ENCODE results near the gene ARSB.
A peak's percentile ranks its signal among the peaks of the same experiment; 100 is the strongest.
"Not testable (repeated sequence)": the region's sequence is repeated elsewhere in the genome, so short reads cannot be mapped to it uniquely, and the experiment has no call there.

Gene ARSB

GRCh38 chr5:78993165-78993564 lies 8.1 kb upstream of the ARSB start:
- no peak for DNase-seq

GRCh38 chr5:78992146-78992545 lies 7.0 kb upstream of the ARSB start:
- no peak for DNase-seq

DNA sequence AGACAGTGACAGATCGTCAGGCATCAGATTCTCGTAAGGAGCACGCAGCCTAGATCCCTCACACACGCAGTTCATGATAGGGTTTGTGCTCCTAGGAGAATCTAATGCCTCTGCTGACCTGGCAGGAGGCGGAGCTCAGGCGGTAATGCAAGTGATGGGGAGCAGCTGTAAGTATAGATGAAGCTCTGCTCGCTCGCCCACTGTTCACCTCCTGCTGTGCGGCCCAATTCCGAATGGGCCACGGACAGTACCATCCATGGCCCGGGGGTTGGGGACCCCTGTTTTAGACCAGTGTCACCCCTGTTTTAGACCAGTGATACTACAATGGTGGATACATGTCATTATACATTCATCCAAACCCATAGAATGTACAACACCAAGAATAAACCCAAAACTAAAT lies 4.0 kb upstream of the ARSB start:
- no peak for DNase-seq

GRCh38 chr5:78985725-78986223 lies 664 bp upstream of the ARSB start:
- no peak for DNase-seq

DNA sequence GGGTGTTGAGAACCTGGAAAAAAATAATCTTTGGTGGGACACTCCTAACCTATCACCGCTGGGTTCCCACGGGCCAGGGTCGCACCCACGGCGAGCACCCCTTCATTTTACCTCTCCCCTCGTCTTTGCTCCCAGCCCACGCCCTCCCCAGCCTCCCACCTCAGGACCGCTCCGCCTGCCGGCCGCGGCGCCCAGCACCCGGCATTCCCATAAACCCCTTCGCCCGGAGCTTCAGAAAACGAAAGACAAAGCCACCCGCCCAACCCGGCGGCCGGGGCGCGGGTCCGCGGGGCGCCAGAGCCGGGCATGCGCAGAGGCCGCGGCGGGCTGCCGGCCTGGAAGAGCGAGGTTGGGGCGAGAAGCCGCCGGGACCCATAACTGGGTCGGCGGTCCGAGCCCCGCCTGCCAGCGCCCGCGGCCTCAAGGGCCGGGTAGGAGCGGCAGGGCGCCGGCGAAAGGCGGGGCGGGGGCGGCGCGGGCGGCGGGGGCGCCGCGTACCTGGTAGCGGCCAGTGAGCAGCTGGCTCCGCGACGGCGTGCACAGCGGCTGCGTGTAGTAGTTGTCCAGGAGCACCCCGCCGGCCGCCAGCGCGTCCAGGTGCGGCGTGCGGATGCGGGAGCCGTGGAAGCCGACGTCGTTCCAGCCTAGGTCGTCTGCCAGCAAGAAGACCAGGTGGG lies 533 bp downstream of the ARSB start:
- DNase-seq: peak; percentile 93

DNA sequence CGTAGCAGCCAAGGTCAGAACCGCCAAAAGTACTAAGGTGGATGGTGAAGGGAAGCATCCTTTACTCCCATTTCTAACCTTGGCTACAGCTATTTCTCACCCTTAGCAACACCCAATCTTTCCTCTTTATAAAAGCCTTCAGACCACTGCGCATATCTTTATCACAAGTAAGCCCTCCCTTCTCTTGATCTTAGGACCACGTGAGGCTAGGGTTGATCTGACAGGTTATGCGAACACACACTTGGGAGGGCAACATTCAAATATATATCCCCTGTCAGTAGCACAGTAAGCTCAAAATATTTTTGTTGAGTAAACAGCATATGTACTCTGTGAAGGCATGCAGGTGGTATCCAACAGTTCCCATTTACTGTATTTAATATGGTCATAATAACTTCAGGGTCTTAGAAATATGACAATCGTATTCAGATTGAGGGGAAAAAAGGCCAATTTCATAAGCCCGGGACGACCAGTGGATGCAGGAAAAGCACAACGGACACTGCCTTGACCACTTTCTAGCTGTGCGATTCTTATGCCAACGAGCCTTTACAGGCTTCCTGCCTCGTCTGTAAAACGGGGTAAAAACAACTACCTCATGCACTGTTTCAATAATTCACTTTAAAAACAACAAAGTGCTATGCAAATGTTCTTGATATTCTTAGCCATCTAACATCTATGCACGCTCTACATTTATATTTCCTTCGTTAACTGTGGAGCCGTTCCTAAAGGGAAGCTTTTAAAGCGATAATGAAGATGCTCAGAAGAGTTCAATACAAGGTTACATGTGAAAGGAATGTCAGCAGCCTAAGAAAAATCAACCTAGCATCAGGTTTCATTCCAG lies 1.3 kb downstream of the ARSB start:
- no peak for DNase-seq

GRCh38 chr5:78983194-78983593 lies 1.9 kb downstream of the ARSB start:
- not testable (repeated sequence) for DNase-seq

- no peak for DNase-seq
These were observed 5.2 kb downstream of the ARSB start for GRCh38 chr5:78979909-78980308.

- no peak for DNase-seq
These were observed 5.9 kb downstream of the ARSB start for GRCh38 chr5:78979117-78979742.

DNA sequence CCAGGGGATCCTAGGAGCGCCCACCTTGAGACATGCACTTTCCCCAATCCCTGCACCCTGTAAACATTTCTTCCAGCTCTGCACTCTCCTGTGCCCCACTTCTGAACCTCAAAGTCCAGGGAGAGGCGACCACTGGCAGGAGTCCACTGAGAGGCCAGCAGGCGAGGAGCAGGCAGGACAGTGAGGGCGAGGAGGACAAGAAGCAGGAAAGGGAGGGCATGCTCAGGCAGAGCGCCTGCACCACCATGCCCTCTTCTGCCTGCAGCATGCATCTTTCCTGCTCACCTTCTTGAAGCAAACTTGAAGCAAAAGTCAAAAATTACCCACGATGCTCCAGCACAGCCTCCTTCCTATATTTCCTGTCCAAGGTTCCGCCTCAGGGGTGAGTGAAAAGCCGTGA lies 10.1 kb downstream of the ARSB start:
- DNase-seq: no peak

GRCh38 chr5:78974601-78975000 lies 10.5 kb downstream of the ARSB start:
- no peak for DNase-seq

DNA sequence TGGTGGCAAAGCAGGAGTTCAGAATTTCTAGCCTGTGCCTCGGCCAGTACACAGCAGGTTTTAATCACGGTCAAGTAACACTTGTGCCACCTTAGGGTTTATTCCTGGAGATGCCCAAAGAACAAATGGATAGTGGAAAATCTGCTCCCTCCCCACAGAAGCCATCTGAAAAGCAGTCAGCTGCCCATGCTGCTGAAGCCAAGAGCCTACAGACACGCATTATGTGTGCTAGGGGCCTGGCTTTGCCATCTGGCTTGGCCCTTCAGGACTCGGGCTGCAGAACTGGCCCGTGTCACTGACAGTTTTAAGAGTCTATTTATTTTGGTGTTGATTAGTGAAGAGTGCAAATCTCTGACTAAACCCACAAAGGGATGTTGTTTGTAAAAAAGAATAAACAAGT lies 11.1 kb downstream of the ARSB start:
- DNase-seq: no peak

DNA sequence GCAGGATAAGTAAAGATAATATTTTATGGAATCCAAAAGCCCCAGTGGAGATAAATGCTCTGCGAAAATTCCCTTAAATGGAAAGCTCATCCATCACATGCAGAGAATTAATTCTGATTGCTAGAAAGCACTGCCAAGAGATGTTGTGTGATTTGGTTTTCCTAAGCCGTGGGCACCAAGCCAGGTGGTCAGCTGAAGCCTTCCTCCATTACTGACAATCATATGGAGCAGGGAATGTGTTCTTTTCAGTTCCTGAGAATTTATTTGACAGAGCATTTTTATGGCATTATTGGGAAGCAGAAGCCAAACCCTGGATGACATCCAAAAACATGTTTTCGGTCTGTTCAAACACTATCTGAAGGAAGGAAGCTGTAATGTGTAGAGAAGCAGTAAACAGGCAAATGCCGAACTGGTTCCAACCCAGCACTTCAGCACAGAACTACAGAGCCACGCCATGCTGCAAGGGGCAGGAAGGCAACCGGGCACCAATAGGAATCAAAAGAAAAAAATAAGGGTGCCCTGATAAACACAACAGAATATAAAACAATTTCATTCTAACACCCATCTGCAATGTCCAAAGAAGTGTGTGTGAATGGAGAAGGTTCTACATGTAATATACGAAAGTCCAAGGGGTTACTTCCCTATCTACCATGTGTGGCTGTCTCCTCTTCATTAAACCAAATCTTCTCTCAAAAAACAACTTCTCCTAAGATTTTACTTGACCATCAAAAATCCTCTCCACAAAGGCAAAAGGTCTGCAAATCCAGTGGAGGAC lies 12.3 kb downstream of the ARSB start:
- peak; percentile 57 for DNase-seq

GRCh38 chr5:78971998-78972397 lies 13.1 kb downstream of the ARSB start:
- no peak for DNase-seq

- DNase-seq: no peak
These were observed 16.3 kb downstream of the ARSB start for GRCh38 chr5:78968781-78969180.

- DNase-seq: peak; percentile 44
These were observed 20.2 kb downstream of the ARSB start for GRCh38 chr5:78964889-78965288.

DNA sequence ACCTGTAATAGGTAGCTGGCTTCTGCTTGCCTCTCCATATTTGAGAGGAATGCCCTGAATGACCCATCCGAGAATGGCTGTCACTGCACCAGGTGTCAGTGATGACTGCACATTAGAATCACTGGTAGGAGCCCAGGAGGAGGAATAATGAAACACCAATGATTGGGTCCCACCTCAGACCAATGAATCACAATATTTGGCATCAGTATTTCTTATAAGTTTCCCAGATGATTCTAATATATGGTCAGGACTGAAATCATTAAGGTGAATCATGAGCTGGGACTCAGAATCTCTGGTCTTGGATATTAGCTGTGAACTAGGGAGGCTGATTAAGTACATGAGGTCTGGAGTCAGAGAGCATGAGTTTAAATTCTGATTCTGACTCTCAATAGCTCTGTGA lies 23.4 kb downstream of the ARSB start:
- no peak for DNase-seq

- no peak for DNase-seq
These were observed 25.3 kb downstream of the ARSB start for GRCh38 chr5:78959767-78960166.

DNA sequence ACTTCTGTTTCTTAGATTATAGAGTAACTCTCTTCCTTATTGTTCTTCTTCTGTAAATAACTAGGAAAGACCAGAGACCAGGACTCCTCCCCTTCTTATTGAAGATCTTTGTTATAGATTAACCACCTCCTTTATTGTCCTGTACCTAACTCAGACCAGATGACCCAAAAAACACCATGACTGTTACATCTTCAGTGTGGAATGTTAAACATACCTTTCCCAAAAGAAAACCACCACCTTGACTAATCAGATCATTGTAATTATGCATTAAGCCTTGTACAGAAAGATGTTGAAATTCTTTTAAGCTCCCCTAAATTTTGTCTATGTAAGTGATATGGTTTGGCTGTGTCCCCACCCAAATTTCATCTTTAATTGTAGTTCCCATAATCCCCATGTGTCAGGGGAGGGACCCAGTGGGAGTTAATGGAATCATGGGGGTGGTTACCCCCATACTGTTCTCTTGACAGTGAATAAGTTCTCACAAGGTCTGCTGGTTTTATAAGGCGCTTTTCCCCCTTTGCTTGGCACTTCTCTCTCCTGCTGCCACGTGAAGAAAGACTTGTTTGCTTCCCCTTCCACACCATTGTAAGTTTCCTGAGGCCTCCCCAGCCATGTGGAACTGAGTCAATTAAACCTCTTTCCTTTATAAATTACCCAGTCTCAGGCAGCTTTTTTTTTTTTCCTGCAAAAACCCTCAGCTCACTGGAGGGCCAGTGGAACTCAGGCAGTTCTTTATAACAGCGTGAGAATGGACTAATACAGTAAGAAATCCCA lies 26.3 kb downstream of the ARSB start:
- no peak for DNase-seq

DNA sequence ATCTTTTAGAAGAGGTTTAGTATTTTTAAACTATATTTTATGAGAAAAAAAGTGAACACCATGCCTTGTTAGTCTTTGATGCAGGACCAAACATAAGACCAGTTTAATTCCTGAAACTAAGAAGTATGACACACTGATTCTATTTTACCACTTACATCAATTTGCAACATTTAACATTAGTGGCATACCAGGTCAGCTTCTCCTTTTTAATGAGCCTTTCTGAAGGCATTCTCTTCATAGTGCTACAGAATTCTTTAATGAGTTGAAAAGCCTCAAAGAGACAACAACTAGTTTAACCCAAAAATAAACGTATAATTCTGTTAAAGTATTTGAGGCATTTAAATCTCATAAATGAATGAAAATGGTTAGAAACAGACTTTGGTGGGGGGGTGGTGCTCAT lies 28.2 kb downstream of the ARSB start:
- no peak for DNase-seq

- DNase-seq: no peak
These were observed 31.9 kb downstream of the ARSB start for GRCh38 chr5:78953092-78953800.

- no peak for DNase-seq
These were observed 54.4 kb downstream of the ARSB start for GRCh38 chr5:78930721-78931120.

Data from COR-L47 (cell line).